HepG2 (cell line): ENCODE data around the gene CDK18. TPM values are rescaled to one million over a fixed set of nuclear protein-coding genes. Genes with fewer than 3 reads are reported as not detected.

Experiments used
- FOXA1 ChIP-seq, 2 experiments: fragments of 450-650 bp in 1 of 2; sonication (generic) in 1 of 2; formaldehyde crosslinking in 1 of 2; IDR thresholded peaks; 2 replicates each; pipeline versions ENCODE4 v1.4.0 to v1.6.1; 2016 to 2020; ENCODE audit warnings: missing genetic modification reagents in 1 of 2
- IRF1 ChIP-seq: sonication (generic); formaldehyde crosslinking; IDR thresholded peaks from 2 replicates; pipeline ENCODE4 v1.4.0; 2020; ENCODE audit warnings: low read depth, mild to moderate bottlenecking, missing genetic modification reagents
- MTF2 ChIP-seq: sonication (generic); formaldehyde crosslinking; IDR thresholded peaks from 2 replicates; pipeline ENCODE4 v1.5.0; 2020; ENCODE audit warnings: missing genetic modification reagents, borderline replicate concordance
- NONO ChIP-seq, 2 experiments: fragments of 450-650 bp in 1 of 2; sonication (generic) in 1 of 2; formaldehyde crosslinking in 1 of 2; IDR thresholded peaks in 1 of 2; conservative IDR thresholded peaks in 1 of 2; 2 replicates each; pipeline versions ENCODE4 v1.6.1 to v1.8.0; 2017 to 2022; ENCODE audit warnings: mild to moderate bottlenecking in 1 of 2, missing genetic modification reagents in 1 of 2, moderate library complexity in 1 of 2
- PPARG ChIP-seq: conservative IDR thresholded peaks from 2 replicates; pipeline ENCODE4 v1.6.1; 2016; ENCODE audit warnings: missing biosample characterization, missing genetic modification reagents
- TARDBP ChIP-seq: sonication (generic); formaldehyde crosslinking; IDR thresholded peaks from 2 replicates; pipeline ENCODE4 v1.8.0; 2022; ENCODE audit warnings: mild to moderate bottlenecking, missing genetic modification reagents
- WIZ ChIP-seq: sonication (generic); formaldehyde crosslinking; IDR thresholded peaks from 2 replicates; pipeline ENCODE4 v1.5.1; 2020; ENCODE audit warnings: mild to moderate bottlenecking, missing genetic modification reagents
- YY1 ChIP-seq: IDR thresholded peaks from 2 replicates; pipeline ENCODE4 v1.6.1; 2011; ENCODE audit warnings: low read length, low read depth, moderate library complexity, mild to moderate bottlenecking; ENCODE audit not compliant: insufficient read depth, insufficient replicate concordance
- ZNF280B ChIP-seq: sonication (generic); formaldehyde crosslinking; IDR thresholded peaks from 2 replicates; pipeline ENCODE4 v1.5.0; 2020; ENCODE audit warnings: missing genetic modification reagents, mild to moderate bottlenecking, borderline replicate concordance
- ZNF563 ChIP-seq: sonication (generic); formaldehyde crosslinking; IDR thresholded peaks from 2 replicates; pipeline ENCODE4 v1.8.0; 2022; ENCODE audit warnings: mild to moderate bottlenecking, moderate library complexity, missing genetic modification reagents
- ZNF672 ChIP-seq: sonication (generic); formaldehyde crosslinking; IDR thresholded peaks from 2 replicates; pipeline ENCODE4 v1.8.1; 2022; ENCODE audit warnings: missing genetic modification reagents
- ZNF737 ChIP-seq: sonication (generic); formaldehyde crosslinking; IDR thresholded peaks from 2 replicates; pipeline ENCODE4 v1.5.0; 2020; ENCODE audit warnings: missing genetic modification reagents, mild to moderate bottlenecking, borderline replicate concordance
- polyA plus RNA-seq, 8 experiments: library from polyadenylated mRNA; depleted of rRNA in 3 of 8; stranded (reverse) in 7 of 8; unstranded in 1 of 8; fragments of >200 nt; fragmentation: Illumina TruSeq in 4 of 8; extraction: Trizol in 4 of 8; gene quantifications; 2 replicates each; pipeline versions ENCODE4 v1.2.1 to v1.2.3, GENCODE V29; 2011 to 2016; ENCODE audit warnings: low read depth in 4 of 8, missing spikeins in 1 of 8, mixed read lengths in 1 of 8; ENCODE audit not compliant: insufficient read depth in 1 of 8
- total RNA-seq, 5 experiments: library from RNA; depleted of rRNA; stranded (reverse); fragments of >200 nt; fragmentation: Illumina TruSeq; extraction: Trizol; gene quantifications; 2 replicates each; pipeline ENCODE4 v1.2.3, GENCODE V29; 2016; ENCODE audit warnings: low read depth in 1 of 5
- TF ChIP-seq, protein P1 (sequence below): sonication (generic); formaldehyde crosslinking; IDR thresholded peaks from 2 replicates; pipeline ENCODE4 v1.4.0; 2020; ENCODE audit warnings: missing genetic modification reagents
- TF ChIP-seq, protein P2 (sequence below): IDR thresholded peaks from 2 replicates; pipeline ENCODE4 v1.6.1; 2016; ENCODE audit warnings: low read depth
- TF ChIP-seq, protein P3 (sequence below): sonication (generic); formaldehyde crosslinking; IDR thresholded peaks from 2 replicates; pipeline ENCODE4 v1.5.1; 2020; ENCODE audit warnings: mild to moderate bottlenecking, missing genetic modification reagents
- TF ChIP-seq, protein P4 (sequence below): IDR thresholded peaks from 2 replicates; pipeline ENCODE4 v1.6.1; 2016; ENCODE audit warnings: mild to moderate bottlenecking

Gene CDK18
- total and polyA plus RNA-seq, 2 of the 13 experiments (the other 11 are each of a cell fraction or from before 2014, with no cell fraction given) = 6.4 to 38.8 TPM

DNA sequence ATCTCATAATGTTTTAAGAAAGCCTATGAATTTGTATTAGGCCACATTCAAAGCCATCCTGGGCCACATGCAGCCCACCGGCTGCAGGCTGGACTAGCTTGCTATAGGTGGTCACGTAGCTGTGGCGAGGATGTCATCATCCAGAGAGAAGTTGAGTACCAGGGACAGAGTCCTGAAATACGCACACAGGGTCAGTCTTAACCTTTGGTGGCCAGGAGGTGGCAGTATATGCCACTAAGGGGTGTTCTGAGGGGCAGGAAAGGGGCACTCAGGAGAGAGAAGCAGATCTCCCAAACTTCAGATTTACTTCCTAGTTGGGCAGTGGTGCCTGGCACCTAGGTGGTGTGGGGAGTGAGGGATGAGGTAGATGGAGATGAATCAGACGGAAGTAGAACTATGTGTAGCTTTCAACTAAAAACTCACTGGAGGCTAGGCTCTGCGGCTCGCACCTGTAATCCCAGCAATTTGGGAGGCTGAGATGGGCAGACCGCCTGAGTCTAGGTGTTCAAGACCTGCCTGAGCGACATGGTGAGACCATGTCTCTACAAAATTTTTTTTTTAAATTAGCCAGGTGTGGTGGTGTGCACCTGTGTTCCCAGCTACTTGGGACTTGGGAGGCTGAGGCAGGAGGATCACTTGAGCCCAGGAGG is 16.3 kb upstream of the CDK18 start (continued):
- no peak for TF ChIP-seq MTF2 (CRISPR knock-in tag)
- TF ChIP-seq YY1 = no peak
- TF ChIP-seq NONO (IDR thresholded peaks at IDR 0.05) = no peak
- TF ChIP-seq NONO (CRISPR knock-in tag; conservative IDR thresholded peaks at IDR 0.05) = no peak
- no peak for TF ChIP-seq ZNF563
- TF ChIP-seq IRF1 (CRISPR knock-in tag) = no peak
- TF ChIP-seq WIZ (CRISPR knock-in tag) = peak; percentile 31; the same call in 1 of the 2 replicates
- TF ChIP-seq PPARG (CRISPR knock-in tag) = 0 out of 2 replicates have a peak, but pooled peaks have one; percentile 44
- no peak for TF ChIP-seq ZNF280B (CRISPR knock-in tag)
- TF ChIP-seq, protein P1, sequence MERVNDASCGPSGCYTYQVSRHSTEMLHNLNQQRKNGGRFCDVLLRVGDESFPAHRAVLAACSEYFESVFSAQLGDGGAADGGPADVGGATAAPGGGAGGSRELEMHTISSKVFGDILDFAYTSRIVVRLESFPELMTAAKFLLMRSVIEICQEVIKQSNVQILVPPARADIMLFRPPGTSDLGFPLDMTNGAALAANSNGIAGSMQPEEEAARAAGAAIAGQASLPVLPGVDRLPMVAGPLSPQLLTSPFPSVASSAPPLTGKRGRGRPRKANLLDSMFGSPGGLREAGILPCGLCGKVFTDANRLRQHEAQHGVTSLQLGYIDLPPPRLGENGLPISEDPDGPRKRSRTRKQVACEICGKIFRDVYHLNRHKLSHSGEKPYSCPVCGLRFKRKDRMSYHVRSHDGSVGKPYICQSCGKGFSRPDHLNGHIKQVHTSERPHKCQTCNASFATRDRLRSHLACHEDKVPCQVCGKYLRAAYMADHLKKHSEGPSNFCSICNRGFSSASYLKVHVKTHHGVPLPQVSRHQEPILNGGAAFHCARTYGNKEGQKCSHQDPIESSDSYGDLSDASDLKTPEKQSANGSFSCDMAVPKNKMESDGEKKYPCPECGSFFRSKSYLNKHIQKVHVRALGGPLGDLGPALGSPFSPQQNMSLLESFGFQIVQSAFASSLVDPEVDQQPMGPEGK (CRISPR knock-in tag) = peak; percentile 47
- TF ChIP-seq TARDBP (CRISPR knock-in tag) = 0 out of 2 replicates have a peak, but pooled peaks have one; percentile 25
- TF ChIP-seq ZNF737 = no peak
- TF ChIP-seq, protein P2, sequence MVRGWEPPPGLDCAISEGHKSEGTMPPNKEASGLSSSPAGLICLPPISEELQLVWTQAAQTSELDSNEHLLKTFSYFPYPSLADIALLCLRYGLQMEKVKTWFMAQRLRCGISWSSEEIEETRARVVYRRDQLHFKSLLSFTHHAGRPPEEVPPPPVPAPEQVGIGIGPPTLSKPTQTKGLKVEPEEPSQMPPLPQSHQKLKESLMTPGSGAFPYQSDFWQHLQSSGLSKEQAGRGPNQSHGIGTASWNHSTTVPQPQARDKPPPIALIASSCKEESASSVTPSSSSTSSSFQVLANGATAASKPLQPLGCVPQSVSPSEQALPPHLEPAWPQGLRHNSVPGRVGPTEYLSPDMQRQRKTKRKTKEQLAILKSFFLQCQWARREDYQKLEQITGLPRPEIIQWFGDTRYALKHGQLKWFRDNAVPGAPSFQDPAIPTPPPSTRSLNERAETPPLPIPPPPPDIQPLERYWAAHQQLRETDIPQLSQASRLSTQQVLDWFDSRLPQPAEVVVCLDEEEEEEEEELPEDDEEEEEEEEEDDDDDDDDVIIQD (CRISPR knock-in tag) = no peak
- no peak for TF ChIP-seq ZNF672
- TF ChIP-seq, protein P3, sequence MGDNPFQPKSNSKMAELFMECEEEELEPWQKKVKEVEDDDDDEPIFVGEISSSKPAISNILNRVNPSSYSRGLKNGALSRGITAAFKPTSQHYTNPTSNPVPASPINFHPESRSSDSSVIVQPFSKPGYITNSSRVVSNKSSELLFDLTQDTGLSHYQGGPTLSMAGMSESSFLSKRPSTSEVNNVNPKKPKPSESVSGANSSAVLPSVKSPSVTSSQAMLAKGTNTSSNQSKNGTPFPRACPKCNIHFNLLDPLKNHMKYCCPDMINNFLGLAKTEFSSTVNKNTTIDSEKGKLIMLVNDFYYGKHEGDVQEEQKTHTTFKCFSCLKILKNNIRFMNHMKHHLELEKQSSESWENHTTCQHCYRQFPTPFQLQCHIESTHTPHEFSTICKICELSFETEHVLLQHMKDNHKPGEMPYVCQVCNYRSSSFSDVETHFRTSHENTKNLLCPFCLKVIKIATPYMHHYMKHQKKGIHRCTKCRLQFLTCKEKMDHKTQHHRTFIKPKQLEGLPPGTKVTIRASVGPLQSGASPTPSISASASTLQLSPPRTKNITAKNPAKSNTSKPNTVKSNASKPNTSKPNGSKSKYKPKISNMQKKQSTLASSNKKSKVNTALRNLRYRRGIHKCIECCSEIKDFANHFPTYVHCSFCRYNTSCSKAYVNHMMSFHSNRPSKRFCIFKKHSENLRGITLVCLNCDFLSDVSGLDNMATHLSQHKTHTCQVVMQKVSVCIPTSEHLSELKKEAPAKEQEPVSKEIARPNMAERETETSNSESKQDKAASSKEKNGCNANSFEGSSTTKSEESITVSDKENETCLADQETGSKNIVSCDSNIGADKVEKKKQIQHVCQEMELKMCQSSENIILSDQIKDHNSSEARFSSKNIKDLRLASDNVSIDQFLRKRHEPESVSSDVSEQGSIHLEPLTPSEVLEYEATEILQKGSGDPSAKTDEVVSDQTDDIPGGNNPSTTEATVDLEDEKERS = no peak
- TF ChIP-seq, protein P4, sequence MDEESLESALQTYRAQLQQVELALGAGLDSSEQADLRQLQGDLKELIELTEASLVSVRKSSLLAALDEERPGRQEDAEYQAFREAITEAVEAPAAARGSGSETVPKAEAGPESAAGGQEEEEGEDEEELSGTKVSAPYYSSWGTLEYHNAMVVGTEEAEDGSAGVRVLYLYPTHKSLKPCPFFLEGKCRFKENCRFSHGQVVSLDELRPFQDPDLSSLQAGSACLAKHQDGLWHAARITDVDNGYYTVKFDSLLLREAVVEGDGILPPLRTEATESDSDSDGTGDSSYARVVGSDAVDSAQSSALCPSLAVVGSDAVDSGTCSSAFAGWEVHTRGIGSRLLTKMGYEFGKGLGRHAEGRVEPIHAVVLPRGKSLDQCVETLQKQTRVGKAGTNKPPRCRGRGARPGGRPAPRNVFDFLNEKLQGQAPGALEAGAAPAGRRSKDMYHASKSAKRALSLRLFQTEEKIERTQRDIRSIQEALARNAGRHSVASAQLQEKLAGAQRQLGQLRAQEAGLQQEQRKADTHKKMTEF = no peak
- no peak for TF ChIP-seq FOXA1 (IDR thresholded peaks at IDR 0.05)
- TF ChIP-seq FOXA1 (CRISPR knock-in tag; IDR thresholded peaks at IDR 0.05) = no peak
